Activated CD8-positive, alpha-beta T cell treated with anti-CD3 and anti-CD28 coated beads for 36 hours (primary cell): ENCODE measurements around the gene AP4M1. TPM values are rescaled to one million over a fixed set of nuclear protein-coding genes. Genes with fewer than 3 reads are reported as not detected.

Experiments used
- ATAC-seq: fragments of 200-7000 bp; cut with Tn5 transposase; one replicate; pipeline ENCODE4 v1.10.0; 2021; ENCODE audit warnings: mild to moderate bottlenecking, moderate library complexity
- CTCF ChIA-PET: fragments of 350-600 bp; sonication (Branson Sonifier 250); formaldehyde crosslinking; loops from one replicate; lab custom pipeline; 2021; ENCODE audit warnings: antibody characterized with exemption; lab: Charles Lee
- POLR2A ChIA-PET: fragments of 350-600 bp; sonication (Branson Sonifier 250); formaldehyde crosslinking; loops from one replicate; lab custom pipeline; 2021; ENCODE audit warnings: antibody characterized with exemption; lab: Charles Lee
- DNase-seq: peaks from one replicate; pipeline ENCODE4 v3.0.0-alpha.2; 2020
- H3K27ac Mint-ChIP-seq: one replicate; pipeline ENCODE4 v1.8.0; 2021; ENCODE audit warnings: mild to moderate bottlenecking, mixed read lengths
- H3K27me3 Mint-ChIP-seq: one replicate; pipeline ENCODE4 v1.8.0; 2021; ENCODE audit warnings: mixed read lengths
- H3K36me3 Mint-ChIP-seq: one replicate; pipeline ENCODE4 v1.8.0; 2021; ENCODE audit warnings: low read depth, mixed read lengths
- H3K4me1 Mint-ChIP-seq: one replicate; pipeline ENCODE4 v1.8.0; 2021; ENCODE audit warnings: low read depth, mixed read lengths
- H3K4me3 Mint-ChIP-seq: one replicate; pipeline ENCODE4 v1.8.0; 2021; ENCODE audit warnings: mild to moderate bottlenecking, moderate library complexity, mixed read lengths
- H3K9me3 Mint-ChIP-seq: one replicate; pipeline ENCODE4 v1.8.0; 2021; ENCODE audit warnings: mixed read lengths
- intact Hi-C: fragments of 100-400 bp; cut with micrococcal nuclease; formaldehyde crosslinking; loops from one replicate; pipeline ENCODE4 v1.10.0; 2022
- total RNA-seq, 2 experiments: library from RNA; stranded (reverse); gene quantifications; one replicate each; pipeline ENCODE4 v1.2.3, GENCODE V29; 2021
- TF ChIP-seq, protein P1 (sequence below): fragments of 200-600 bp; IDR thresholded peaks from one replicate; pipeline ENCODE4 v1.8.0; 2022; ENCODE audit warnings: antibody characterized with exemption, mild to moderate bottlenecking

AP4M1 gene
- total RNA-seq, 2 experiments from 2014 or later = 9.8 to 10.9 TPM

DNA sequence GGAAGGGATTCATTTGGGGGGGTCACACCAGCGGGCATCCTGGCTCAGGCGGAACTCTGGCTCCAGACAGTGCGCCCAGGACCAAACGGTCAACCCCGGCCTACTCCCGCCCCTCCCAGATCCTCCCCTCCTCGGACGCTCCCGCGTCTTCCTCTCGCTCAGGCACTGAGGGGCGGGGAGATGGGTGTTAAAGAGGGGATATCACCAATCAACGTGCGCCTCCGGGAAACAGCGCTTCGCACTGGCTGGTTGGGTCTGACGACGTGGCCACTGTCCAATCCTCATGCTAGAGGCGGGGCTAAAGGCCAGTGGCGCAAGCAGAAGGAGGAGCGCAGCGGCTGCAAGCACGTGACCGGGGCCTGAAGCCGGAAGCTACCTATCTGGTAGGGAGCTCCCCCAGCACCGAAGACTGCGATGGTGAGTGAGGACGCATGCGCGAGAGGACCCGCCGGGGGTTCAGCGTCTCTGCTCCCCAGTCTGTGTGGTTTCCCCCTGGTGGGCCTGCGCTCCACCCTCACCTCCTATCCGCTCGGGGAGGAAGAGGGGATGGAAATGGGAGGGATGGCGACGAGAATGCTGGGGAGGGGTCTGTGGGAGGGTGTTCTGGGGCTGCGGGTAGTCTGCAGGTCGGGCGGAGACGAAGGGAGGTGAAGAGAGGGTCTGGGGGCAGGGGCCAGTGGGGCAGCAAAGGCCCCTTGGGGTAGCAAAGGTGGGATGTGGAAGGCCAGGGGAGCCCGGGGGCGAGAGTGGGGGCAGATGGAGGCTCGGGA is 47.3 kb downstream of the AP4M1 start, which contains the start of gene LAMTOR4:
Gene LAMTOR4, plus strand, starts transcription at position 360 of the 770 bp plus-strand sequence. Its CDS starts 55 bp downstream, at position 415.
- intact Hi-C loops = loop anchor here (5.0 kb wide), 1 partner anchor 64 kb away; no protein-coding TSS in a partner anchor
- H3K27me3 Mint-ChIP-seq = no peaks in the 10 kb centered on the region

DNA sequence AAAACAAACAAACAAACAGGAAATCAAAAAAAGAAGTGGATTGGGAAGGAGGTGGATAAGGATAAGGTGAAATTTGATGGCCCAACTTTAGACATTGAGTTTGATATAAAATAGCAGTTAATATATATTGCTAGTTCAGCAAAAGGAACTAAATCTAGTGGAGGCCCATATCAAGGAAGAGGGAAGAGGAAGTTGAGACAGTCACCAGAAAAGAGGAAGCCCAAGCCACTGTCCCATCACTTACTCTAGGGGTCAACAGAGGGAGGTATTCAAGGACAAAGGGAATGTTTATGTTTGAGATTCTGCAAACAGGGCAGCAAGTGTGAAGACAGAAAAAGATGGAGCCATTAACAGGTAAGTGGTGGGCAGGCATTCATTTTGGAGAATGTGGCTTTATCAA is 51.0 kb downstream of the AP4M1 start:
- TF ChIP-seq, protein P1, sequence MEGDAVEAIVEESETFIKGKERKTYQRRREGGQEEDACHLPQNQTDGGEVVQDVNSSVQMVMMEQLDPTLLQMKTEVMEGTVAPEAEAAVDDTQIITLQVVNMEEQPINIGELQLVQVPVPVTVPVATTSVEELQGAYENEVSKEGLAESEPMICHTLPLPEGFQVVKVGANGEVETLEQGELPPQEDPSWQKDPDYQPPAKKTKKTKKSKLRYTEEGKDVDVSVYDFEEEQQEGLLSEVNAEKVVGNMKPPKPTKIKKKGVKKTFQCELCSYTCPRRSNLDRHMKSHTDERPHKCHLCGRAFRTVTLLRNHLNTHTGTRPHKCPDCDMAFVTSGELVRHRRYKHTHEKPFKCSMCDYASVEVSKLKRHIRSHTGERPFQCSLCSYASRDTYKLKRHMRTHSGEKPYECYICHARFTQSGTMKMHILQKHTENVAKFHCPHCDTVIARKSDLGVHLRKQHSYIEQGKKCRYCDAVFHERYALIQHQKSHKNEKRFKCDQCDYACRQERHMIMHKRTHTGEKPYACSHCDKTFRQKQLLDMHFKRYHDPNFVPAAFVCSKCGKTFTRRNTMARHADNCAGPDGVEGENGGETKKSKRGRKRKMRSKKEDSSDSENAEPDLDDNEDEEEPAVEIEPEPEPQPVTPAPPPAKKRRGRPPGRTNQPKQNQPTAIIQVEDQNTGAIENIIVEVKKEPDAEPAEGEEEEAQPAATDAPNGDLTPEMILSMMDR = no peak
- H3K27ac Mint-ChIP-seq = peak overlapping the region; percentile 75
- peaks cover 42% of the 10 kb centered on the region for H3K4me1 Mint-ChIP-seq
- ChIA-PET POLR2A (interaction anchor here (1.1 kb wide), 1 partner anchor 9 kb away, joined by 3 read pairs; no protein-coding TSS in a partner anchor), CTCF (interaction anchor here (0.6 kb wide), 1 partner anchor 20 kb away, joined by 4 read pairs; no protein-coding TSS in a partner anchor)
- no peak for ATAC-seq
- no peaks in the 10 kb centered on the region for H3K9me3 Mint-ChIP-seq
- no peak for DNase-seq
- intact Hi-C loops = no loop called here
- no peak overlapping the region for H3K4me3 Mint-ChIP-seq
- H3K27me3 Mint-ChIP-seq = no peaks in the 10 kb centered on the region
- H3K36me3 Mint-ChIP-seq = peaks cover 36% of the 10 kb centered on the region

More for the DNA sequence above, 47.3 kb downstream of the AP4M1 start, which contains the start of gene LAMTOR4:
- ChIA-PET CTCF (interaction anchor here (0.8 to 5.5 kb wide), 9 partner anchors 10 to 258 kb away, joined by 3 to 27 read pairs (median 6); no protein-coding TSS in a partner anchor), POLR2A (interaction anchor here (0.6 to 1.7 kb wide), 5 partner anchors 9 to 73 kb away, joined by 3 to 6 read pairs (median 4); no protein-coding TSS in a partner anchor)
- ATAC-seq = peak; percentile 98
- Mint-ChIP-seq H3K36me3 (peaks cover 25% of the 10 kb centered on the region), H3K27ac (peak within 1 kb of the TSS; percentile 99), H3K4me3 (peak within 1 kb of the TSS; percentile 99), H3K4me1 (peaks cover 26% of the 10 kb centered on the region), H3K9me3 (no peaks in the 10 kb centered on the region)
- DNase-seq = peak; percentile 99
- TF ChIP-seq, protein P1 = no peak

DNA sequence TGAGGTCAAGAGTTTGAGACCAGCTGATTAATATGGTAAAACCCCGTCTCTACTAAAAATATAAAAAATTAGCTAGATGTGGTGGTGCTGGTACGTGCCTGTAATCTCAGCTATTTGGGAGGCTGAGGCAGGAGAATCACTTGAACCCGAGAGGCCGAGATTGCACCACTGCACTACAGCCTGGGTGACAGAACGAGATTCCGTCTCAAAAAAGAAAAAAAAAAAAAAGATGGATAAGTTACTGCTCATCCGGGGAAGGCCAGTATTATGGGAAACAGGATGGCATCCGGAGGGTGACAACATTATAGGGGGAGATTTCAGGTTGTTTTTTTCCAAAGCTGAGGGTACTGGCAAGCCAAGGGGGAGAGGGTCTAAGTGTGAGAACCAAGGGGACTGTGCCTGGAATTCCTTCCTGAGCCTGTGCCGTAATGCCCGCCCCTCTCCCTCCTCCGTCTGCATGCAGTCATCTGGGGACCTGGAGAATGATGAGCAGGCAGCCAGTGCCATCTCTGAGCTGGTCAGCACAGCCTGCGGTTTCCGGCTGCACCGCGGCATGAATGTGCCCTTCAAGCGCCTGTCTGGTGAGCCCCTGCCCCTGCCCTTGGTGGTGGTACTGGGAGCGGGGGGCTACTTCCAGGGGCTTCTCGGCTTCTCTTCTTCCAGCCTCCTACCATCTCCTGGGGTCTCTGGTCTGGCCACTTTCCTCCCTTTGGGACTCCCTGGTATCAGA is 51.7 kb downstream of the AP4M1 start:
- Mint-ChIP-seq H3K9me3 (no peaks in the 10 kb centered on the region), H3K27ac (peak overlapping the region; percentile 42)
- DNase-seq = no peak

DNA sequence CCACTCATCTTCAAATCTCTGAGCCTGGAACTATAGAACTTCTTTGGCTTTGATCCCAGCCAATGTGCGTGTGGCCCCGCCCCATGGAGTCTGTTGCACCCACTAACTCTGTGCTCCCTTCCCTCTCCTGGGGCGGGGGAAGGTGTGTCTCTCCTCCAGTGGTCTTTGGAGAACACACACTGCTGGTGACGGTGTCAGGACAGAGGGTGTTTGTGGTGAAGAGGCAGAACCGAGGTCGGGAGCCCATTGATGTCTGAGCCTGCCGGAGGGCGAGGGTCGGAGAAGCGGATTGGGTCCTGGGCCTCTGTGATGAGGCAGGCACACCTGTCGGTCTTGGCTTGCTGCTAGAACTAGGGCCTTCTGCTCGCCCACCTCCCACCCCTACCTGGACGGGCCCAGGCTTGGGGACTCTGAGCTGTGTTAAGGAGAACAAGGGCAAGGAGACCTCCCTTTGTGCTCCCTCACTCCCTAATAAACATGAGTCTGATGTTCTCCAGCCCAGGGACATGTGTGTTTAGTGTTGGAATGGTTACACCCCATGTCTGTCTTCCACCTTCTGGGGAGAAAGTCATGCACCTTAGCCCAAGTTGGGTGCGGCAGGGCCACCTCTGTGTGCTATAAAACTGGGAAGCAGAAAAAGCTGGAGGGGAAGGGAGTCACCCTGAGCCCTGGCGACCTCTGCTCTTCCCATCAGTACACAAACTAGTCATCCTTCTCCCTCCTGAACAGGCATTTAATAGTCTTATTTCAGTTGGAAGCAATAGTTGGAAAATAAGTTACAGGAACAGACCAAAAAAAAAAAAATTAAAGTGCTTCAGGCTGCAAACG is 52.5 kb downstream of the AP4M1 start:
- DNase-seq (no peak), ATAC-seq (no peak)
- Mint-ChIP-seq H3K36me3 (peaks cover 36% of the 10 kb centered on the region), H3K4me3 (no peak overlapping the region), H3K27me3 (no peaks in the 10 kb centered on the region), H3K9me3 (no peaks in the 10 kb centered on the region), H3K27ac (peak overlapping the region; percentile 42), H3K4me1 (peaks cover 43% of the 10 kb centered on the region)
- TF ChIP-seq, protein P1 = no peak
- ChIA-PET POLR2A (interaction anchor here (0.6 kb wide), 1 partner anchor 688 kb away, joined by 4 read pairs; no protein-coding TSS in a partner anchor), CTCF (interaction anchor here (1.4 to 1.6 kb wide), 2 partner anchors 21 to 23 kb away, joined by 5 to 6 read pairs; no protein-coding TSS in a partner anchor)
- intact Hi-C loops = no loop called here

More for the DNA sequence above, 51.7 kb downstream of the AP4M1 start:
- POLR2A ChIA-PET = interaction anchor here (1.1 kb wide), 1 partner anchor 9 kb away, joined by 3 read pairs; no protein-coding TSS in a partner anchor
- intact Hi-C loops = no loop called here
- Mint-ChIP-seq H3K36me3 (peaks cover 39% of the 10 kb centered on the region), H3K4me3 (no peak overlapping the region), H3K4me1 (peaks cover 46% of the 10 kb centered on the region), H3K27me3 (no peaks in the 10 kb centered on the region)
- ATAC-seq = no peak
- TF ChIP-seq, protein P1 = no peak
- CTCF ChIA-PET = interaction anchor here (0.6 kb wide), 1 partner anchor 21 kb away, joined by 4 read pairs; no protein-coding TSS in a partner anchor
